Psoas muscle (tissue), 8 donors: ENCODE data around the gene HSF4. TPM values are rescaled to one million over a fixed set of nuclear protein-coding genes. Genes with fewer than 3 reads are reported as not detected.
A peak's percentile ranks its signal among the peaks of the same experiment; 100 is the strongest.

Source experiments
- ATAC-seq, 4 donors: fragments of 200-7000 bp; cut with Tn5 transposase; one replicate each; pipeline ENCODE4 v1.9.1; 2020; ENCODE audit warnings: moderate library complexity in 3 of 4, mild to moderate bottlenecking in 2 of 4
- DNase-seq, 2 donors: peaks; one replicate each; pipeline ENCODE4 v3.0.0-alpha.2; 2020
- H3K27ac ChIP-seq: fragments of 200-600 bp; one replicate; pipeline ENCODE4 v1.8.0; 2022
- H3K27me3 ChIP-seq, 3 donors: fragments of 200-600 bp in 1 of 3; one replicate each; pipeline versions ENCODE4 v1.6.1 to v1.8.0; 2013 to 2022; ENCODE audit warnings: low read length in 2 of 3, mild to moderate bottlenecking in 2 of 3, moderate library complexity in 1 of 3; ENCODE audit not compliant: insufficient read depth in 3 of 3
- H3K36me3 ChIP-seq, 2 donors: fragments of 200-600 bp in 1 of 2; one replicate each; pipeline versions ENCODE4 v1.6.1 to v1.8.0; 2013 to 2022; ENCODE audit warnings: low read depth in 1 of 2, mild to moderate bottlenecking in 1 of 2, moderate library complexity in 1 of 2; ENCODE audit not compliant: insufficient read depth in 1 of 2
- H3K4me1 ChIP-seq: fragments of 200-600 bp; one replicate; pipeline ENCODE4 v1.8.0; 2022
- H3K4me3 ChIP-seq: fragments of 200-600 bp; one replicate; pipeline ENCODE4 v1.8.0; 2022; ENCODE audit warnings: mild to moderate bottlenecking
- H3K9me3 ChIP-seq: fragments of 200-600 bp; one replicate; pipeline ENCODE4 v1.8.0; 2022
- WGBS, 3 donors: extraction: QIAGEN DNeasy Blood & Tissue Kit; methylation state at CpG; one replicate each; pipeline versions ENCODE4 v1.1.6 to v1.1.7; 2013; 5-methylcytosine and 5-hydroxymethylcytosine counted together
- intact Hi-C, 2 donors: fragments of 100-400 bp; cut with DNase I; formaldehyde crosslinking; loops; one replicate each; pipeline versions ENCODE4 v1.11.0 to v1.14.2; 2022
- polyA plus RNA-seq, 3 donors: library from polyadenylated mRNA; stranded (reverse); fragments of 200-250 nt; gene quantifications; one replicate each; pipeline ENCODE4 v1.2.3, GENCODE V29; 2013
- total RNA-seq, 4 donors: library from RNA; stranded (reverse); fragmentation: NEBNext Ultra II Directional in 2 of 4; extraction: Animal tissue kit (Norgen Biotek cat#: 25700) in 2 of 4; gene quantifications; one replicate each; pipeline versions ENCODE4 v1.2.1 to v1.2.4, GENCODE V29; 2021 to 2023
- TF ChIP-seq, protein P1 (sequence below): fragments of 200-600 bp; IDR thresholded peaks from one replicate; pipeline ENCODE4 v1.8.0; 2022; ENCODE audit warnings: antibody characterized with exemption
- donor health status: healthy with polysubstance abuse.
- donor health status: DM: no; HTN: no; CAD: no; lungs with moderate emphysema.
- donor health status: Bipolar disorder and iron deficiency.
- donor health status: healthy.
- donor health status: DM: yes; HTN: yes; CAD: no.
- donor health status: DM: no; HTN: no; CAD: no.
- donor health status: DM: no; HTN: no; CAD: no.
- donor health status: DM: yes; HTN: yes; CAD: no.

HSF4 gene
- total and polyA plus RNA-seq, 7 donors, result 15.1 to 97.3 (median 47.8) TPM

DNA sequence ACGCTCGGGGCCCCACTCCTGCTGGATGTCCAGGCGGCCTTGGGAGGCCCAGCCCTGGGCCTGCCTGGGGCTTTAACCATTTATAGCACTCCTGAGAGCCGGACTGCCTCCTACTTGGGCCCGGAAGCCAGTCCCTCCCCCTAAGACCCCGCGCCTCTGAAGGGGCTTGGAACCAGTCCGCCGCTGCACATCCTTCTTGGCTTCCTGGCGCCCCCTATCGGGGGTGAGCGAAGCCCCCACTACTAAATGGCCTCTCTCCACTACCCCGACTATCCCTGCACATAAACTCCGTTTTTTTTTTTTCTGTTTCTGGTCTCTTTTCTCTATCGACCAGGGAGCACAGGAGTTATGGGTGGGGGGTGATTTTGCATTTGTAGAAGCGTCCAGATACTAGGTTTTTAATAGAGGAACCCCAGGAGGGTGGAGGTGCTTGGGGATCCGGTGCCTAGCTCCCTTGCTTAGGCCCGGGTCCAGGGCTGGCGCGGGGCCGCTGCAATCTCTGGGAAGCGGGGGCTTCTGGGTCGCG, 5.2 kb downstream of the HSF4 start:
- Histone ChIP-seq H3K4me3 (peak overlapping the region; percentile 73), H3K27ac (peak overlapping the region; percentile 97), H3K9me3 (no peaks in the 10 kb centered on the region), H3K4me1 (peaks cover 42% of the 10 kb centered on the region), H3K36me3 (peaks cover 0 to 20% of the 10 kb centered on the region in 2 donors), H3K27me3 (no peaks in the 10 kb centered on the region)
- WGBS, 3 donors, result 3 to 10% (median 7%) methylated on average over 23 to 24 of the region's 24 CpGs
- TF ChIP-seq, protein P1, sequence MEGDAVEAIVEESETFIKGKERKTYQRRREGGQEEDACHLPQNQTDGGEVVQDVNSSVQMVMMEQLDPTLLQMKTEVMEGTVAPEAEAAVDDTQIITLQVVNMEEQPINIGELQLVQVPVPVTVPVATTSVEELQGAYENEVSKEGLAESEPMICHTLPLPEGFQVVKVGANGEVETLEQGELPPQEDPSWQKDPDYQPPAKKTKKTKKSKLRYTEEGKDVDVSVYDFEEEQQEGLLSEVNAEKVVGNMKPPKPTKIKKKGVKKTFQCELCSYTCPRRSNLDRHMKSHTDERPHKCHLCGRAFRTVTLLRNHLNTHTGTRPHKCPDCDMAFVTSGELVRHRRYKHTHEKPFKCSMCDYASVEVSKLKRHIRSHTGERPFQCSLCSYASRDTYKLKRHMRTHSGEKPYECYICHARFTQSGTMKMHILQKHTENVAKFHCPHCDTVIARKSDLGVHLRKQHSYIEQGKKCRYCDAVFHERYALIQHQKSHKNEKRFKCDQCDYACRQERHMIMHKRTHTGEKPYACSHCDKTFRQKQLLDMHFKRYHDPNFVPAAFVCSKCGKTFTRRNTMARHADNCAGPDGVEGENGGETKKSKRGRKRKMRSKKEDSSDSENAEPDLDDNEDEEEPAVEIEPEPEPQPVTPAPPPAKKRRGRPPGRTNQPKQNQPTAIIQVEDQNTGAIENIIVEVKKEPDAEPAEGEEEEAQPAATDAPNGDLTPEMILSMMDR, result peak; percentile 58
- ATAC-seq, result peak in 3 of 4 donors; percentile 7 to 26 (median 20)
- intact Hi-C loops, result no loop called here
- no peak for DNase-seq

DNA sequence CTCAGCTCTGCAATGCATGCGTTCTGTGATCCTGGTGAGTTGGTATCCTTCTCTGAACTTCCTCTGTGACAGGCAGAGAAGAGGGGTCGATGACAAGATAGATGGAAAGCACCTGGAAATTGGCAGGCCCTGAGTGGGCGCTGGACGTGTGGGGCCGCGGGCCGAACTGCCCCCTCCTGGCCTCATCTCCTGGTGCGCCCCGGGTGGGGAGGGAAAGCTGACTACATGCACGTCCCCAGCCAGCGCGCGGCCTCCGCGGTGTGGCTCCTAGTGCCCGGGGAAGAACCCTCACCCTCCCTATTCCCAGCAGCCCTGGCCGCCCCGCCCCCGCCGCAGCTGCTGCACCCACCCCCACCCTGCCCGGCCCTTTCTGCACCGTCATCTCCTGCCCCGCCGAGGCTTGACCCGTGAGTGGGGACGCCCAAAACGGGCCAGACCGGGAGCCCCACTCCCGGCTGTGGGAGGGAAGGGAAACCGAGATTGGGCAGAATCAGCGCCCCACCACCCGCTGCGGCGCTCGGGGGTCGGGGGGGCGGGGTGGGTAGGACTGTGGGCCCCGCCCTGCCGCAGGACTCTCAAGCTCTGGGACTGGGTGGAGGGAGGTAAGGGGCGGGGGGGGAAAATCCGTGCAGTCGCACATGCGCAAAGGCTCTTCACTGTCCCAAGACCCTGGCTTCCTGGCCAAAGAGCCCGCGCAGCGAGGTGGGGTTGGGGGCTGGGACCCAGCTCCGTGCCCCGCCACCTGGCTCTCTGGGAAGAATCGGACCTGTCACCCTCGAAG, 5.8 kb downstream of the HSF4 start, which contains the start of gene NOL3:
Gene NOL3 (plus strand): TSS at position 371 of the 781 bp plus-strand sequence.
- H3K4me3 ChIP-seq, result peak within 1 kb of the TSS; percentile 73
- peaks cover 49% of the 10 kb centered on the region for H3K4me1 ChIP-seq
- 0 to 1% (median 1%) methylated on average over 27 to 50 of the region's 50 CpGs for WGBS, 3 donors
- ATAC-seq (peak; percentile 65 to 74 (median 70)), DNase-seq (peak; percentile 89 to 95)
- H3K27me3 ChIP-seq, result no peaks in the 10 kb centered on the region
- intact Hi-C loops, result no loop called here
- TF ChIP-seq, protein P1, result no peak
- H3K9me3 ChIP-seq, result no peaks in the 10 kb centered on the region
- H3K27ac ChIP-seq, result peak within 1 kb of the TSS; percentile 97
- peaks cover 0 to 26% of the 10 kb centered on the region in 2 donors for H3K36me3 ChIP-seq

DNA sequence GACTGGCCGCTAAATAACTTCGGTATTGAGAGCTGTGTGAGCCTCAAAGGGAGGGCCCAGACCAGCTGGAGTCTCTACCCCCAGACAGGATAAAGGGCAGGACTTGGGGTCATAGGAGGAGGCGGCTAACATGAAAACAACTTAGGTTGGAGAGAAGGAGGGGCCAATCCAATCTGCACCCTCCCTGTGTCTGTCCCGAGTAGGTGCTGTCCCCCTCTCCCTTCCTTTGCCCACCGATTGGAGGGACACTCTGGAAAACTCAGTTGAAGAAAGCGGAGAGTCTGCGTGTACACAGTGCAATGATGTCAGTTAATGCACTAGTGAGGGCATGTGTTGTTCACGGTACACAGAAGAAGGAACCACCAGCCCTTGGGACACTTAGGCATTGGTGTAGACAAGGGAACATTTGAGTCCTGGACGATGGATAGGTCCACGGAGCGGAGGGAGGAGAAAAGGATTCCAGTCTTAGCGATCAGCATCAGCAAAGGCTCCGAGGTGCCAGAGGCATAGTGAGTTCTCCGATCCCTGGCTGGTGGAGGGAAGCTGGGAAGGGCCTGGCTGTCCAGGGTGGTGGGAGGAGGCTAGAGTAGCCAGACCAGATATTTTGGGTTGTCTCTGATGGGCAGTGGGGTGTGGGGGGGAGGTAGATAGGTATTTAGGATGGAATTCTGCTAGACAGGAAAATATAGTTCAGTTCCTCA, 6.6 kb downstream of the HSF4 start:
- 12 to 20% (median 19%) methylated on average over 13 to 14 of the region's 14 CpGs for WGBS, 3 donors
- peak; percentile 9 to 37 (median 24) for ATAC-seq
- H3K9me3 ChIP-seq, result no peaks in the 10 kb centered on the region
- H3K4me3 ChIP-seq, result peak overlapping the region; percentile 73
- no peak for DNase-seq
- intact Hi-C loops, result no loop called here
- H3K4me1 ChIP-seq, result peaks cover 49% of the 10 kb centered on the region
- TF ChIP-seq, protein P1, result no peak
- H3K27me3 ChIP-seq, result no peaks in the 10 kb centered on the region
- H3K36me3 ChIP-seq, result peaks cover 0 to 30% of the 10 kb centered on the region in 2 donors
- H3K27ac ChIP-seq, result peak overlapping the region; percentile 97

DNA sequence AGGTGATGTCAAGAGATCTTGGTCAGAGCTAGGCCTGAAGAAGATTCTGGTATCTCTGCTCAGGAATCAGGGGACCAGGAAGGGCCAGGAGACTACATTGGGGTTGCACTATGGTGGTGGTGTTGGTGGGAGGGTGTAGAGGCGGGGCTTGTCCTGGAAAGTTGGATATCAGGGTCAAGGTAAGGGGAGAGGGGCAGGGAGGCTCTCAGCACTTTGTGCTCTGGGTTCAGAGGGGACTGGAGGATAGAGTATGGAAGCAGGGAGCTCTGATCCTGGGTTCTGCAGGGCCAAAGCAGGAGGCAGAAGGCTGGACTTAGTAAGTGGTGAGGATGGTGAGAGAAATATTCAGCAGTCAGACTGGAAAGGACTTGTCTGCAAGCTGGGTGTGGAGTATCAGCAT, 8.8 kb downstream of the HSF4 start:
- 71 to 83% (median 82%) methylated on average over 1 of the region's 1 CpG for WGBS, 3 donors
- Histone ChIP-seq H3K4me1 (peaks cover 59% of the 10 kb centered on the region), H3K27me3 (no peaks in the 10 kb centered on the region), H3K27ac (peak overlapping the region; percentile 97), H3K36me3 (peaks cover 0 to 15% of the 10 kb centered on the region in 2 donors), H3K9me3 (no peaks in the 10 kb centered on the region), H3K4me3 (peak overlapping the region; percentile 67)
- ATAC-seq (no peak), DNase-seq (no peak)
- TF ChIP-seq, protein P1, result no peak
- intact Hi-C loops, result no loop called here
